Measurements from ENCODE around the gene DPM3. TPM values are rescaled to one million over a fixed set of nuclear protein-coding genes. Genes with fewer than 3 reads are reported as not detected.

DPM3 gene
- total RNA-seq, 6 experiments from 2014 or later: 50.4 to 106 (median 60.4) TPM

GRCh38 chr1:155145491-155145890 lies 5.2 kb upstream of the DPM3 start:
- H3K27me3 ChIP-seq: no peaks in the 10 kb centered on the region
- no peak overlapping the region for H3K4me3 ChIP-seq
- WGBS (ENCODE audit: insufficient coverage, low coverage, low lambda C conversion rate, missing lambda C conversion rate): 78% methylated on average over 3 of the region's 3 CpGs
- intact Hi-C loops (cut with DNase I): no loop called here
- no peaks in the 10 kb centered on the region for H3K9me3 ChIP-seq
- ATAC-seq (no peak), DNase-seq (no peak)
- peaks cover 0 to 3% (median 0%) of the 10 kb centered on the region in 4 donors for H3K4me1 ChIP-seq
- no peak overlapping the region for H3K27ac ChIP-seq
- no peak for TF ChIP-seq CTCF (IDR thresholded peaks at IDR 0.05)
- TF ChIP-seq POLR2A (IDR thresholded peaks at IDR 0.05): no peak
- no peaks in the 10 kb centered on the region for H3K36me3 ChIP-seq

GRCh38 chr1:155141749-155142148 lies 1.4 kb upstream of the DPM3 start:
- intact Hi-C loops (cut with DNase I): no loop called here
- no peaks in the 10 kb centered on the region for H3K36me3 ChIP-seq
- peaks cover 0 to 13% (median 6%) of the 10 kb centered on the region in 4 donors for H3K4me1 ChIP-seq
- TF ChIP-seq CTCF (IDR thresholded peaks at IDR 0.05): no peak
- TF ChIP-seq POLR2A (IDR thresholded peaks at IDR 0.05): no peak
- no peak for ATAC-seq
- H3K27me3 ChIP-seq: no peaks in the 10 kb centered on the region
- H3K4me3 ChIP-seq: no peak overlapping the region
- WGBS (ENCODE audit: insufficient coverage, low coverage, low lambda C conversion rate, missing lambda C conversion rate): 65% methylated on average over 7 of the region's 7 CpGs
- no peak for DNase-seq
- H3K9me3 ChIP-seq: no peaks in the 10 kb centered on the region
- H3K27ac ChIP-seq: no peak overlapping the region

GRCh38 chr1:155140630-155140953 lies 261 bp upstream of the DPM3 start:
- 4% methylated on average over 11 of the region's 11 CpGs for WGBS (ENCODE audit: insufficient coverage, low coverage, low lambda C conversion rate, missing lambda C conversion rate)
- no peaks in the 10 kb centered on the region for H3K9me3 ChIP-seq
- ATAC-seq (no peak), DNase-seq (no peak)
- H3K4me1 ChIP-seq: peaks cover 0 to 13% (median 6%) of the 10 kb centered on the region in 4 donors
- H3K36me3 ChIP-seq: no peaks in the 10 kb centered on the region
- H3K27ac ChIP-seq: peak overlapping the region in 2 of 3 donors; percentile 81 to 87
- peak overlapping the region; percentile 81 to 97 (median 87) for H3K4me3 ChIP-seq
- intact Hi-C loops (cut with DNase I): no loop called here
- TF ChIP-seq CTCF (IDR thresholded peaks at IDR 0.05): no peak
- TF ChIP-seq POLR2A (IDR thresholded peaks at IDR 0.05): no peak
- H3K27me3 ChIP-seq: no peaks in the 10 kb centered on the region

- Histone ChIP-seq H3K27me3 (no peaks in the 10 kb centered on the region), H3K9me3 (no peaks in the 10 kb centered on the region), H3K4me1 (peaks cover 0 to 39% (median 17%) of the 10 kb centered on the region in 4 donors), H3K4me3 (peak overlapping the region in 1 of 3 donors; percentile 84), H3K36me3 (peaks cover 0 to 25% (median 13%) of the 10 kb centered on the region in 4 donors), H3K27ac (peak overlapping the region in 2 of 3 donors; percentile 99 to 100)
- 67% methylated on average over 5 of the region's 6 CpGs for WGBS (ENCODE audit: insufficient coverage, low coverage, low lambda C conversion rate, missing lambda C conversion rate)
- no peak for ATAC-seq
- intact Hi-C loops (cut with DNase I): no loop called here
- TF ChIP-seq POLR2A (IDR thresholded peaks at IDR 0.05) (no peak), CTCF (IDR thresholded peaks at IDR 0.05) (no peak)
- DNase-seq: no peak
Measured at GRCh38 chr1:155137154-155137949, 3.0 kb downstream of the DPM3 start.

Measured in right lobe of liver (tissue), 6 donors.